BE2C (cell line): Measurements from ENCODE around the gene PIP5K1C.

Source experiments
- DNase-seq: peaks from one replicate; pipeline ENCODE4 v3.0.0-alpha.2; 2020
- H3K27me3 ChIP-seq: fragments of 250-450 bp; sonication (Bioruptor Pico); 2 replicates; pipeline ENCODE4 v1.5.1; 2020; ENCODE audit warnings: mild to moderate bottlenecking
- H3K36me3 ChIP-seq: fragments of 250-450 bp; sonication (Bioruptor Pico); 2 replicates; pipeline ENCODE4 v1.5.1; 2020; ENCODE audit warnings: mild to moderate bottlenecking
- H3K4me1 ChIP-seq: fragments of 250-450 bp; sonication (Bioruptor Pico); 2 replicates; pipeline ENCODE4 v1.5.1; 2020
- H3K4me3 ChIP-seq: 2 replicates; pipeline ENCODE4 v1.5.1; 2011; ENCODE audit warnings: low read depth, low read length
- H3K9me3 ChIP-seq: fragments of 250-450 bp; sonication (Bioruptor Pico); 2 replicates; pipeline ENCODE4 v1.5.1; 2020
- CTCF ChIP-seq: IDR thresholded peaks from 2 replicates; pipeline ENCODE4 v1.5.1; 2012; ENCODE audit warnings: mild to moderate bottlenecking, low read depth, low read length

PIP5K1C gene

GRCh38 chr19:3643674-3644313 is 56.5 kb downstream of the PIP5K1C start:
- H3K27me3 ChIP-seq: no peaks in the 10 kb centered on the region

GRCh38 chr19:3642987-3643673 is 57.1 kb downstream of the PIP5K1C start:
- DNase-seq: peak; percentile 53
- no peak for TF ChIP-seq CTCF
- H3K4me1 ChIP-seq: no peaks in the 10 kb centered on the region; the same call in 1 of the 2 replicates
- H3K4me3 ChIP-seq: no peak overlapping the region
- H3K9me3 ChIP-seq: no peaks in the 10 kb centered on the region
- H3K27me3 ChIP-seq: no peaks in the 10 kb centered on the region
- H3K36me3 ChIP-seq: no peaks in the 10 kb centered on the region; the same call in 1 of the 2 replicates

More at GRCh38 chr19:3643674-3644313, 56.5 kb downstream of the PIP5K1C start:
- no peak for TF ChIP-seq CTCF
- Histone ChIP-seq H3K9me3 (no peaks in the 10 kb centered on the region), H3K4me1 (no peaks in the 10 kb centered on the region; the same call in 1 of the 2 replicates), H3K4me3 (no peak overlapping the region), H3K36me3 (no peaks in the 10 kb centered on the region; the same call in 1 of the 2 replicates)
- DNase-seq: no peak

GRCh38 chr19:3642296-3642695 is 58.0 kb downstream of the PIP5K1C start:
- Histone ChIP-seq H3K4me3 (no peak overlapping the region), H3K4me1 (no peaks in the 10 kb centered on the region; the same call in 1 of the 2 replicates), H3K27me3 (no peaks in the 10 kb centered on the region), H3K9me3 (no peaks in the 10 kb centered on the region), H3K36me3 (no peaks in the 10 kb centered on the region; the same call in 1 of the 2 replicates)
- TF ChIP-seq CTCF: no peak
- no peak for DNase-seq

DNA sequence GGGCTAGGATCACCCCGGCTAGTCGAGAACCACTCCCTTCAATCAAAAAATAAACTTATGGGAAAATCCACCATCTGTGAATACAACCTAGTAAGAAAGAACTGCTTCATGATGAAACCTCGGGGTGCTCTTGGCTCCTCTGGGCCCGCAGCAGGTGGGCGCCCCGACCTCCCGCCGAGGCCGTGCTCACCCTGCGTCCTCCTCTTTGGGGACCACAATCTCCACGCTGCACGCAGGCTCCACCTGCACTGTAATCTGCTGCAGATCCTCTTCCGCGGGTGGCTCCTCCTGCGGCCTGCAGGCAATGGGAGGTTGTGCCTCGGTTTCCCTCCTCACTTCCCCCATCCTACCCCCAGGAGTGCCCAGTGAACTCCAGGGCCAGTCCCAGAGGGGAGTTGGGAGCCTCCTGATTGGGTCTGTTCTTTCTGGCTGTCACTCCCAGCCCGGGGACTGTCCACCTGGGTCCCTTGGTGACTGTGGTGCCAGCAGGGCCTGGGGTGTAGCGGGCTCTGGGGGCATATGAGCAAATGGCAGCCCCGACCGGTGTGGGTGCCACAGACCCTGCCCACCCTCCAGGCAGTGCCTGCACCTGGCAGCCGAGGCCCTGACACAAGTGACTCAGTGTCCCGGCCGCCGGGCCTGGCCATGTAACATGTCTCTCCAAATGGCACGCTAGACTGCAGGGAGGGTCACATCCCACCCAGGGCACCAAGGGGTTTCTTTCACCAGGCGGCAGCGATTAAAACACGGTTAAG is 58.6 kb downstream of the PIP5K1C start:
- no peaks in the 10 kb centered on the region; the same call in 1 of the 2 replicates for H3K36me3 ChIP-seq
- H3K4me1 ChIP-seq: no peaks in the 10 kb centered on the region; the same call in 1 of the 2 replicates
- no peak for DNase-seq
- H3K9me3 ChIP-seq: no peaks in the 10 kb centered on the region
- TF ChIP-seq CTCF: no peak
- no peak overlapping the region for H3K4me3 ChIP-seq
- no peaks in the 10 kb centered on the region for H3K27me3 ChIP-seq

DNA sequence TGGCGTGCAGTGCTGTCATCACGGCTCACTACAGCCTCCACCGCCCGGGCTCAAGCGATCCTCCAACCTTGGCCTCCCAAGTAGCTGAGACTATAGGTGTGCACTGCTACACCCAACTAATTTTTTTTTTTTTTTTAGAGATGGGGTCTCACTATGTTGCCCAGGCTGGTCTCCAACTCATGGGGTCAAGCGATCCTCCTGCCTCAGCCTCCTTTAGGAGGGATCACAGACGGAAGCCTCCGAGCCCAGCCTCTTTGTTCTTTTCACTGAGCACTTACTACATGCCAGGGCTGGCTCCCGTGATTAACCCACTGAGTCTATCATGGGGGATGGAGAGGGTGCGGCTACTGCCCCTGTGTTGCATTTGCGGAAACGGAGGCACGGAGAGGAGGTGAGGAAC is 60.8 kb downstream of the PIP5K1C start:
- H3K4me3 ChIP-seq: no peak overlapping the region
- H3K9me3 ChIP-seq: no peaks in the 10 kb centered on the region
- H3K27me3 ChIP-seq: no peaks in the 10 kb centered on the region
- DNase-seq: no peak
- no peaks in the 10 kb centered on the region; the same call in 1 of the 2 replicates for H3K4me1 ChIP-seq
- no peak for TF ChIP-seq CTCF
- H3K36me3 ChIP-seq: no peaks in the 10 kb centered on the region; the same call in 1 of the 2 replicates
